IMR-90 (cell line): ENCODE results near the gene MBOAT1. TPM values are rescaled to one million over a fixed set of nuclear protein-coding genes. Genes with fewer than 3 reads are reported as not detected.

Experiments used
- ATAC-seq: fragments of 200-7000 bp; cut with Tn5 transposase; 2 replicates; pipeline ENCODE4 v1.9.1; 2020; ENCODE audit warnings: low read depth, mild to moderate bottlenecking, moderate library complexity
- BruUV-seq: library from RNA; stranded (reverse); fragments of 400-500 nt; replicated peaks from 2 replicates; lab custom pipeline; 2021; lab: Mats Ljungman, UMichigan
- CTCF ChIA-PET: fragments of 300-600 bp; formaldehyde crosslinking; extraction: SDS; loops from one replicate; lab custom pipeline; 2021; ENCODE audit warnings: antibody characterized with exemption; lab: Yijun Ruan, JAX
- POLR2A ChIA-PET: fragments of 300-600 bp; sonication (Branson Sonifier 250); formaldehyde crosslinking; loops from one replicate; lab custom pipeline; 2022; ENCODE audit warnings: antibody characterized with exemption; ENCODE audit not compliant: unreplicated experiment; lab: Charles Lee
- DNase-seq: peaks from one replicate; pipeline ENCODE4 v3.0.0; 2013
- H2AFZ ChIP-seq: replicated peaks from 2 replicates; pipeline ENCODE3; 2013; ENCODE audit warnings: low read length, mild to moderate bottlenecking; ENCODE audit not compliant: poor library complexity
- H2AK5ac ChIP-seq: 2 replicates; pipeline ENCODE4 v1.6.1; 2013; ENCODE audit warnings: low read depth, low read length, inconsistent platforms
- H2AK9ac ChIP-seq: replicated peaks from 2 replicates; pipeline ENCODE3; 2013; ENCODE audit warnings: mild to moderate bottlenecking, low read depth, low read length, moderate library complexity; ENCODE audit not compliant: poor library complexity
- H2BK120ac ChIP-seq: 2 replicates; pipeline ENCODE4 v1.6.1; 2013; ENCODE audit warnings: low read depth, low read length, inconsistent platforms
- H2BK15ac ChIP-seq: 3 replicates; pipeline ENCODE4 v1.6.1; 2013; ENCODE audit warnings: low read depth, low read length, inconsistent platforms
- H2BK20ac ChIP-seq: 2 replicates; pipeline ENCODE4 v1.6.1; 2013; ENCODE audit warnings: low read depth, mild to moderate bottlenecking, inconsistent platforms, low read length, moderate library complexity
- H2BK5ac ChIP-seq: 2 replicates; pipeline ENCODE4 v1.6.1; 2013; ENCODE audit warnings: mild to moderate bottlenecking, low read depth, low read length, inconsistent platforms; ENCODE audit not compliant: poor library complexity, severe bottlenecking
- H3K14ac ChIP-seq: replicated peaks from 2 replicates; pipeline ENCODE4 v1.6.1; 2013; ENCODE audit warnings: low read depth, low read length, inconsistent platforms
- H3K18ac ChIP-seq: 2 replicates; pipeline ENCODE4 v1.6.1; 2013; ENCODE audit warnings: low read depth, low read length, control low read depth
- H3K23ac ChIP-seq: 2 replicates; pipeline ENCODE4 v1.6.1; 2013; ENCODE audit warnings: low read depth, low read length, inconsistent platforms
- H3K27ac ChIP-seq: 2 replicates; pipeline ENCODE4 v1.5.1; 2013; ENCODE audit warnings: mild to moderate bottlenecking, control low read depth, low read length; ENCODE audit not compliant: insufficient read depth
- H3K27me3 ChIP-seq: 2 replicates; pipeline ENCODE4 v1.6.1; 2013; ENCODE audit warnings: low read length; ENCODE audit not compliant: control insufficient read depth, insufficient read depth
- H3K36me3 ChIP-seq: 2 replicates; pipeline ENCODE4 v1.6.1; 2013; ENCODE audit warnings: low read length, mixed read lengths; ENCODE audit not compliant: control insufficient read depth, insufficient read depth
- H3K4ac ChIP-seq: 2 replicates; pipeline ENCODE4 v1.6.1; 2013; ENCODE audit warnings: low read depth, low read length, inconsistent platforms
- H3K4me1 ChIP-seq: 2 replicates; pipeline ENCODE4 v1.6.1; 2013; ENCODE audit warnings: low read length, mixed read lengths; ENCODE audit not compliant: control insufficient read depth, insufficient read depth
- H3K4me2 ChIP-seq: 2 replicates; pipeline ENCODE4 v1.6.1; 2013; ENCODE audit warnings: low read depth, mild to moderate bottlenecking, control low read depth, low read length, moderate library complexity
- H3K4me3 ChIP-seq: 2 replicates; pipeline ENCODE4 v1.5.1; 2013; ENCODE audit warnings: low read depth, mild to moderate bottlenecking, control low read depth, low read length, moderate library complexity; ENCODE audit not compliant: insufficient read depth
- H3K56ac ChIP-seq: 2 replicates; pipeline ENCODE4 v1.6.1; 2013; ENCODE audit warnings: low read length, inconsistent platforms; ENCODE audit not compliant: insufficient read depth; ENCODE audit errors: extremely low read depth
- H3K79me1 ChIP-seq, 2 experiments: 2 replicates each; pipeline ENCODE4 v1.6.1; 2013; ENCODE audit warnings: low read length in 2 of 2, inconsistent platforms in 1 of 2, low read depth in 1 of 2
- H3K9ac ChIP-seq: 2 replicates; pipeline ENCODE4 v1.6.1; 2013; ENCODE audit warnings: low read depth, low read length, control low read depth
- H3K9me1 ChIP-seq: 2 replicates; pipeline ENCODE4 v1.6.1; 2013; ENCODE audit warnings: low read length, inconsistent platforms; ENCODE audit not compliant: insufficient read depth
- H3K9me3 ChIP-seq: 2 replicates; pipeline ENCODE4 v1.6.1; 2013; ENCODE audit warnings: low read length; ENCODE audit not compliant: control insufficient read depth, insufficient read depth
- H4K20me1 ChIP-seq: 2 replicates; pipeline ENCODE4 v1.6.1; 2013; ENCODE audit warnings: low read length, inconsistent platforms; ENCODE audit not compliant: insufficient read depth
- H4K5ac ChIP-seq: 2 replicates; pipeline ENCODE4 v1.6.1; 2013; ENCODE audit warnings: mild to moderate bottlenecking, low read depth, low read length, control low read depth
- H4K8ac ChIP-seq, 2 experiments: 2 replicates each; pipeline ENCODE4 v1.6.1; 2013; ENCODE audit warnings: low read depth in 2 of 2, low read length in 2 of 2, control low read depth in 1 of 2, inconsistent platforms in 1 of 2
- H4K91ac ChIP-seq: 2 replicates; pipeline ENCODE4 v1.6.1; 2013; ENCODE audit warnings: low read depth, low read length, inconsistent platforms; ENCODE audit not compliant: insufficient read depth
- BHLHE40 ChIP-seq: fragments of 150-350 bp; IDR thresholded peaks from 2 replicates; pipeline ENCODE4 v1.6.1; 2016; ENCODE audit warnings: mild to moderate bottlenecking, low read depth, low read length
- CEBPB ChIP-seq: IDR thresholded peaks from 2 replicates; pipeline ENCODE4 v1.6.1; 2012; ENCODE audit warnings: low read depth, low read length, improper control_type of control experiment
- CHD1 ChIP-seq: IDR thresholded peaks from 2 replicates; pipeline ENCODE4 v1.6.1; 2012; ENCODE audit warnings: low read depth, low read length, improper control_type of control experiment
- CTCF ChIP-seq: conservative IDR thresholded peaks from 2 replicates; pipeline ENCODE4 v1.5.1; 2012; ENCODE audit warnings: mild to moderate bottlenecking, low read depth, low read length, improper control_type of control experiment
- ELK1 ChIP-seq: fragments of 150-350 bp; IDR thresholded peaks from 2 replicates; pipeline ENCODE4 v1.6.1; 2016; ENCODE audit warnings: low read depth, mild to moderate bottlenecking, low read length, moderate library complexity, borderline replicate concordance
- FOS ChIP-seq: fragments of 150-350 bp; IDR thresholded peaks from 2 replicates; pipeline ENCODE4 v1.6.1; 2016; ENCODE audit warnings: low read depth, low read length
- MAFK ChIP-seq: IDR thresholded peaks from 2 replicates; pipeline ENCODE4 v1.6.1; 2012; ENCODE audit warnings: low read depth, low read length, improper control_type of control experiment
- MAZ ChIP-seq: IDR thresholded peaks from 2 replicates; pipeline ENCODE4 v1.6.1; 2012; ENCODE audit warnings: low read depth, mild to moderate bottlenecking, low read length, improper control_type of control experiment, moderate library complexity, borderline replicate concordance
- MXI1 ChIP-seq: IDR thresholded peaks from 2 replicates; pipeline ENCODE4 v1.6.1; 2012; ENCODE audit warnings: low read depth, mild to moderate bottlenecking, low read length, moderate library complexity, borderline replicate concordance
- NFE2L2 ChIP-seq: fragments of 150-350 bp; IDR thresholded peaks from 2 replicates; pipeline ENCODE4 v1.6.1; 2016; ENCODE audit warnings: low read depth, mild to moderate bottlenecking, low read length
- POLR2A ChIP-seq: IDR thresholded peaks from 2 replicates; pipeline ENCODE4 v1.6.1; 2012; ENCODE audit warnings: mild to moderate bottlenecking, low read depth, low read length
- RAD21 ChIP-seq: IDR thresholded peaks from 2 replicates; pipeline ENCODE4 v1.6.1; 2012; ENCODE audit warnings: low read length, improper control_type of control experiment
- RCOR1 ChIP-seq: IDR thresholded peaks from 2 replicates; pipeline ENCODE4 v1.6.1; 2012; ENCODE audit warnings: mild to moderate bottlenecking, low read length, improper control_type of control experiment; ENCODE audit not compliant: insufficient replicate concordance
- RFX5 ChIP-seq: IDR thresholded peaks from 2 replicates; pipeline ENCODE4 v1.8.0; 2012; ENCODE audit warnings: low read depth, mild to moderate bottlenecking, low read length, moderate library complexity
- SMC3 ChIP-seq: fragments of 150-350 bp; IDR thresholded peaks from 2 replicates; pipeline ENCODE4 v1.6.1; 2016; ENCODE audit warnings: low read depth, mild to moderate bottlenecking, antibody characterized with exemption, low read length, moderate library complexity
- USF2 ChIP-seq: fragments of 150-350 bp; IDR thresholded peaks from 2 replicates; pipeline ENCODE4 v1.6.1; 2017; ENCODE audit warnings: mild to moderate bottlenecking, antibody characterized with exemption, low read length, low read depth
- WGBS, 2 experiments: methylation state at CpG; one replicate each; pipeline versions ENCODE4 v1.1.5 to v1.1.7; 2013; ENCODE audit warnings: missing lambda C conversion rate in 2 of 2; ENCODE audit not compliant: insufficient read length in 1 of 2; ENCODE audit errors: extremely low coverage in 2 of 2; 5-methylcytosine and 5-hydroxymethylcytosine counted together
- dilution Hi-C: fragments of 300-500 bp; cut with HindIII; formaldehyde crosslinking; loops from one replicate; pipeline ENCODE4 v1.14.3; 2018; ENCODE audit warnings: low sequenced_read_pairs; ENCODE audit not compliant: unreplicated experiment
- in situ Hi-C: fragments of 300-500 bp; cut with MboI; formaldehyde crosslinking; loops from 3 replicates; pipeline ENCODE4 v1.14.3; 2019; ENCODE audit warnings: low sequenced_read_pairs, inconsistent platforms, mixed read lengths
- intact Hi-C: fragments of 100-400 bp; cut with micrococcal nuclease; formaldehyde crosslinking; loops from 2 replicates; pipeline ENCODE4 v1.10.0; 2022
- polyA plus RNA-seq, 3 experiments: library from polyadenylated mRNA; depleted of rRNA; stranded (reverse); fragments of >200 nt; gene quantifications; 2 replicates each; pipeline ENCODE4 v1.2.3, GENCODE V29; 2012; ENCODE audit warnings: low replicate concordance in 1 of 3
- total RNA-seq: library from RNA; depleted of rRNA; stranded (reverse); fragments of >200 nt; gene quantifications from 2 replicates; pipeline ENCODE4 v1.2.3, GENCODE V29; 2012

Gene MBOAT1
- total and polyA plus RNA-seq, 2 of the 4 experiments (the other 2 are of a cell fraction): 1.6 to 4.7 TPM

- DNase-seq (no peak), ATAC-seq (no peak)
- Histone ChIP-seq H2BK15ac (no peak overlapping the region), H2AK5ac (no peak overlapping the region), H3K56ac (no peak overlapping the region), H3K4ac (no peak overlapping the region), H3K4me1 (no peaks in the 10 kb centered on the region), H4K8ac (no peak overlapping the region), H4K20me1 (no peaks in the 10 kb centered on the region), H3K27me3 (peaks cover 2% of the 10 kb centered on the region), H3K9me1 (no peaks in the 10 kb centered on the region), H3K14ac (no peak overlapping the region), H3K9ac (no peak overlapping the region), H4K5ac (no peak overlapping the region), H3K79me1 (no peaks in the 10 kb centered on the region), H3K36me3 (no peaks in the 10 kb centered on the region), H4K91ac (no peak overlapping the region), H3K4me3 (no peak overlapping the region), H2AK9ac (no peak overlapping the region), H3K18ac (no peak overlapping the region), H3K23ac (no peak overlapping the region), H3K9me3 (no peaks in the 10 kb centered on the region), H3K27ac (no peak overlapping the region), H3K4me2 (no peak overlapping the region), H2BK120ac (no peak overlapping the region), H2BK5ac (no peak overlapping the region), H2BK20ac (no peak overlapping the region), H2AFZ (no peak overlapping the region)
- intact Hi-C loops: no loop called here
- no peak for TF ChIP-seq NFE2L2
- TF ChIP-seq RFX5: no peak
- no peak for TF ChIP-seq FOS
- no peak for TF ChIP-seq MAZ
- TF ChIP-seq BHLHE40: no peak
- TF ChIP-seq RAD21: no peak
- no peak for TF ChIP-seq CEBPB
- TF ChIP-seq USF2: no peak
- no peak for TF ChIP-seq MXI1
- TF ChIP-seq POLR2A: no peak
- no peak for TF ChIP-seq RCOR1
- TF ChIP-seq SMC3: no peak
- no peak for TF ChIP-seq MAFK
- TF ChIP-seq ELK1: no peak
- no peak for TF ChIP-seq CTCF
- no peak for TF ChIP-seq CHD1
- ChIA-PET POLR2A (no interaction called here), CTCF (no interaction called here)
- BruUV-seq: no TSS peak
- dilution Hi-C loops: no loop called here
- WGBS, 2 experiments: 80% methylated on average over 2 of the region's 3 CpGs; no CpG with 5 or more reads in 1 of the 2 experiments
- in situ Hi-C loops: no loop called here
Observed at GRCh38 chr6:20221421-20221820, 9.2 kb upstream of the MBOAT1 start.
